Measurements from ENCODE around the gene FAM20A.

Gene FAM20A

GRCh38 chr17:68489919-68490318, 111.2 kb downstream of the FAM20A start:
- DNase-seq, result no peak
